ENCODE results near the gene RAD51.

DNA sequence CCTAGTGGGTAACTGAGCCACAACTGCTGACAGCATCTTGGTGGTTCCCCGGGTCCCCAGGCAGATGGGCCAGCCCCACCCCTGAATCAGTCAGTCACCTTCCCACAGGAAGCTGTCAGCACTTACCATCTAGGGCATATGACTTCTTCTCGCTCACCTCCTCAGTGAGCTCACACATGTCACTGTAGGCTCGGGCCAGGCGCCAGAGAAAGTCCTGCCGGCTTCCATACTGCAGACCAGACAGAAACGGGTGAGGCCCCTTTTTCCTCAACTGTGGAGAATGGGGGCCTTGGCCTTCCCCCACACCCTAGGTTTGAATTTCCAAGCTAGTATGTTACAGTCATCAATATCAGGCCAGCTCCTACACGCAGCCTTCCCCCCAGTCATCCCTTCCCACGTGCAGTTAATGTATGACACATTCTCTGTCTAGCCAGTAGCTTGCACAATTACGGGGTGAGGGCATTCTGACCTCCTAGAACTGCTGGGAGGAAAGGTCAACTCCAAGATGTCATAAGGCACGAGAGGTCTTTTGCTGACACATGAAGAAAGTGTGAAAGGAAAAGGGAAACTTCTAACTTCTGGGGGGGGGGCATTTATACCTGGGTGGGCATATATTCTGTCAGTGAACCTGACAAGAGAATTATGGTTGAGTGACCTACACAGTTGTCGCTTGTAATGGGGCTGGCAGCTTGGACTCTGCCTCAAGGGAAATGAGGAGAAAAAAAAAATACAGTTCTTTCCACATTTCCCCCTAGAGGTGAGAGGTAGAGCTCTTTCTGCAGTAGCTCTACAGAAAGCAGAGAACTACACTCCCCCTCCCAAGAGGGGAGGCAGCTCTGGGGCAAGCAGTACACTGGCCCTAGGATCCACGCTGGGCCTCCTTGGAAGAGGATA is 49.2 kb downstream of the RAD51 start:
- TF ChIP-seq ARNTL (CRISPR knock-in tag; IDR thresholded peaks at IDR 0.05; ENCODE audit: borderline replicate concordance, low read depth) (no peak), CSDC2 (CRISPR knock-in tag; IDR thresholded peaks at IDR 0.05) (no peak)
- TF ChIP-seq, protein P1, sequence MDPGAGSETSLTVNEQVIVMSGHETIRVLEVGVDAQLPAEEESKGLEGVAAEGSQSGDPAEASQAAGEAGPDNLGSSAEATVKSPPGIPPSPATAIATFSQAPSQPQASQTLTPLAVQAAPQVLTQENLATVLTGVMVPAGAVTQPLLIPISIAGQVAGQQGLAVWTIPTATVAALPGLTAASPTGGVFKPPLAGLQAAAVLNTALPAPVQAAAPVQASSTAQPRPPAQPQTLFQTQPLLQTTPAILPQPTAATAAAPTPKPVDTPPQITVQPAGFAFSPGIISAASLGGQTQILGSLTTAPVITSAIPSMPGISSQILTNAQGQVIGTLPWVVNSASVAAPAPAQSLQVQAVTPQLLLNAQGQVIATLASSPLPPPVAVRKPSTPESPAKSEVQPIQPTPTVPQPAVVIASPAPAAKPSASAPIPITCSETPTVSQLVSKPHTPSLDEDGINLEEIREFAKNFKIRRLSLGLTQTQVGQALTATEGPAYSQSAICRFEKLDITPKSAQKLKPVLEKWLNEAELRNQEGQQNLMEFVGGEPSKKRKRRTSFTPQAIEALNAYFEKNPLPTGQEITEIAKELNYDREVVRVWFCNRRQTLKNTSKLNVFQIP (CRISPR knock-in tag; IDR thresholded peaks at IDR 0.05; ENCODE audit: borderline replicate concordance, low read depth) = no peak
- TF ChIP-seq, protein P2, sequence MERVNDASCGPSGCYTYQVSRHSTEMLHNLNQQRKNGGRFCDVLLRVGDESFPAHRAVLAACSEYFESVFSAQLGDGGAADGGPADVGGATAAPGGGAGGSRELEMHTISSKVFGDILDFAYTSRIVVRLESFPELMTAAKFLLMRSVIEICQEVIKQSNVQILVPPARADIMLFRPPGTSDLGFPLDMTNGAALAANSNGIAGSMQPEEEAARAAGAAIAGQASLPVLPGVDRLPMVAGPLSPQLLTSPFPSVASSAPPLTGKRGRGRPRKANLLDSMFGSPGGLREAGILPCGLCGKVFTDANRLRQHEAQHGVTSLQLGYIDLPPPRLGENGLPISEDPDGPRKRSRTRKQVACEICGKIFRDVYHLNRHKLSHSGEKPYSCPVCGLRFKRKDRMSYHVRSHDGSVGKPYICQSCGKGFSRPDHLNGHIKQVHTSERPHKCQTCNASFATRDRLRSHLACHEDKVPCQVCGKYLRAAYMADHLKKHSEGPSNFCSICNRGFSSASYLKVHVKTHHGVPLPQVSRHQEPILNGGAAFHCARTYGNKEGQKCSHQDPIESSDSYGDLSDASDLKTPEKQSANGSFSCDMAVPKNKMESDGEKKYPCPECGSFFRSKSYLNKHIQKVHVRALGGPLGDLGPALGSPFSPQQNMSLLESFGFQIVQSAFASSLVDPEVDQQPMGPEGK (CRISPR knock-in tag; IDR thresholded peaks at IDR 0.05; ENCODE audit: borderline replicate concordance) = no peak

All from SK-N-SH treated with all-trans-retinoic acid at 6 μM for 48 hours (cell line).